B cell (primary cell): ENCODE data around the gene HMBS. TPM values are rescaled to one million over a fixed set of nuclear protein-coding genes. Genes with fewer than 3 reads are reported as not detected.

Experiments
- ATAC-seq: fragments of 200-7000 bp; cut with Tn5 transposase; one replicate; pipeline ENCODE4 v1.10.0; 2021; ENCODE audit warnings: low read depth, mild to moderate bottlenecking, moderate number of reproducible peaks, moderate library complexity
- CTCF ChIA-PET: fragments of 350-600 bp; sonication (Branson Sonifier 250); formaldehyde crosslinking; loops from one replicate; lab custom pipeline; 2021; ENCODE audit warnings: antibody characterized with exemption, inconsistent platforms; lab: Charles Lee
- POLR2A ChIA-PET: fragments of 350-600 bp; sonication (Branson Sonifier 250); formaldehyde crosslinking; loops from one replicate; lab custom pipeline; 2021; ENCODE audit warnings: antibody characterized with exemption; lab: Charles Lee
- DNase-seq: peaks from one replicate; pipeline ENCODE4 v3.0.0; 2013
- H2AFZ ChIP-seq: 2 replicates; pipeline ENCODE4 v1.6.1; 2012; ENCODE audit warnings: mild to moderate bottlenecking, low read depth, low read length; ENCODE audit not compliant: insufficient read depth, poor library complexity, severe bottlenecking
- H3K27ac ChIP-seq, 2 donors: 1 replicate in 1 of 2; 2 replicates in 1 of 2; pipeline ENCODE4 v1.5.1; 2012 to 2013; ENCODE audit warnings: low read length in 2 of 2, mild to moderate bottlenecking in 2 of 2, moderate library complexity in 1 of 2
- H3K27me3 ChIP-seq, 4 experiments: fragments of 200-600 bp in 1 of 4; sonication (generic) in 1 of 4; replicated peaks in 1 of 4; 1 replicate in 2 of 4; 2 replicates in 2 of 4; pipeline versions ENCODE4 v1.6.1 to v1.7.0; 2013 to 2016; ENCODE audit warnings: low read length in 3 of 4, mild to moderate bottlenecking in 2 of 4, mixed read lengths in 1 of 4, moderate library complexity in 1 of 4; ENCODE audit not compliant: insufficient read depth in 4 of 4, control insufficient read depth in 3 of 4; ENCODE audit errors: control extremely low read depth in 1 of 4
- H3K36me3 ChIP-seq, 2 experiments: replicated peaks in 1 of 2; 1 replicate in 1 of 2; 2 replicates in 1 of 2; pipeline versions ENCODE4 v1.6.1 to v1.7.1; 2013; ENCODE audit warnings: low read length in 1 of 2; ENCODE audit not compliant: insufficient read depth in 2 of 2, control insufficient read depth in 1 of 2; ENCODE audit errors: control extremely low read depth in 1 of 2, extremely low read depth in 1 of 2
- H3K4me1 ChIP-seq, 2 donors: fragments of 200-600 bp in 1 of 2; sonication (generic) in 1 of 2; 1 replicate in 1 of 2; 2 replicates in 1 of 2; pipeline versions ENCODE4 v1.5.1 to v1.6.1; 2013 to 2017; ENCODE audit warnings: low read length in 2 of 2; ENCODE audit not compliant: control insufficient read depth in 2 of 2, insufficient read depth in 2 of 2
- H3K4me2 ChIP-seq: replicated peaks from 2 replicates; pipeline ENCODE3; 2012; ENCODE audit warnings: mild to moderate bottlenecking, low read depth, low read length; ENCODE audit not compliant: poor library complexity, severe bottlenecking
- H3K4me3 ChIP-seq, 5 experiments: fragments of 200-600 bp in 1 of 5; sonication (generic) in 1 of 5; 1 replicate in 3 of 5; 2 replicates in 2 of 5; pipeline versions ENCODE4 v1.5.1 to v1.7.0; 2011 to 2016; ENCODE audit warnings: low read length in 4 of 5, mild to moderate bottlenecking in 4 of 5, low read depth in 2 of 5, control low read depth in 1 of 5, moderate library complexity in 1 of 5; ENCODE audit not compliant: insufficient read depth in 1 of 5; ENCODE audit errors: control extremely low read depth in 1 of 5, extremely low read depth in 1 of 5
- H3K79me2 ChIP-seq: fragments of 200-600 bp; sonication (generic); one replicate; pipeline ENCODE4 v1.6.0; 2016; ENCODE audit warnings: low read length; ENCODE audit not compliant: control insufficient read depth, insufficient read depth
- H3K9ac ChIP-seq: fragments of 200-600 bp; sonication (generic); 2 replicates; pipeline ENCODE4 v1.6.1; 2017; ENCODE audit warnings: mild to moderate bottlenecking, low read length, moderate library complexity
- H3K9me3 ChIP-seq, 3 donors: one replicate each; pipeline versions ENCODE4 v1.6.1 to v1.7.1; 2013; ENCODE audit warnings: low read length in 2 of 3; ENCODE audit not compliant: control insufficient read depth in 2 of 3, insufficient read depth in 1 of 3; ENCODE audit errors: control extremely low read depth in 1 of 3
- H4K20me1 ChIP-seq: 2 replicates; pipeline ENCODE4 v1.6.0; 2012; ENCODE audit warnings: mild to moderate bottlenecking, low read length; ENCODE audit not compliant: insufficient read depth, control insufficient read depth, poor library complexity, severe bottlenecking
- H3K27ac Mint-ChIP-seq: one replicate; pipeline ENCODE4 v1.8.0; 2021; ENCODE audit warnings: mixed read lengths
- H3K27me3 Mint-ChIP-seq: one replicate; pipeline ENCODE4 v1.8.0; 2021; ENCODE audit warnings: mixed read lengths
- H3K4me1 Mint-ChIP-seq: one replicate; pipeline ENCODE4 v1.8.0; 2021; ENCODE audit warnings: mixed read lengths
- H3K4me3 Mint-ChIP-seq: one replicate; pipeline ENCODE4 v1.8.0; 2021; ENCODE audit warnings: mixed read lengths
- H3K9me3 Mint-ChIP-seq: one replicate; pipeline ENCODE4 v1.8.0; 2022; ENCODE audit warnings: mixed read lengths; ENCODE audit not compliant: insufficient read depth
- EZH2 ChIP-seq: IDR thresholded peaks from 2 replicates; pipeline ENCODE4 v1.6.1; 2012; ENCODE audit warnings: borderline replicate concordance, low read depth, mild to moderate bottlenecking, moderate library complexity, low read length; ENCODE audit not compliant: insufficient read depth, poor library complexity, severe bottlenecking
- WGBS: methylation state at CpG from one replicate; pipeline ENCODE4 v1.1.5; 2013; ENCODE audit warnings: missing lambda C conversion rate; ENCODE audit not compliant: insufficient coverage; 5-methylcytosine and 5-hydroxymethylcytosine counted together
- intact Hi-C: fragments of 100-400 bp; cut with micrococcal nuclease; formaldehyde crosslinking; loops from one replicate; pipeline ENCODE4 v1.10.0; 2022
- polyA plus RNA-seq: library from polyadenylated mRNA; depleted of rRNA; stranded (reverse); fragments of >200 nt; gene quantifications from 2 replicates; pipeline ENCODE4 v1.2.3, GENCODE V29; 2012
- total RNA-seq, 2 donors: library from RNA; stranded (reverse); fragments of 120-200 nt in 1 of 2; gene quantifications; 1 replicate in 1 of 2; 2 replicates in 1 of 2; pipeline versions ENCODE4 v1.2.3 to v1.2.4, GENCODE V29; 2013 to 2022
- TF ChIP-seq, protein P1 (sequence below): fragments of 200-600 bp; IDR thresholded peaks from one replicate; pipeline ENCODE4 v1.8.0; 2022; ENCODE audit warnings: antibody characterized with exemption, mild to moderate bottlenecking

HMBS gene
- total and polyA plus RNA-seq, 2 donors (not counting 1 experiment from before 2014, with no cell fraction given), result 7.6 to 17.7 TPM

DNA sequence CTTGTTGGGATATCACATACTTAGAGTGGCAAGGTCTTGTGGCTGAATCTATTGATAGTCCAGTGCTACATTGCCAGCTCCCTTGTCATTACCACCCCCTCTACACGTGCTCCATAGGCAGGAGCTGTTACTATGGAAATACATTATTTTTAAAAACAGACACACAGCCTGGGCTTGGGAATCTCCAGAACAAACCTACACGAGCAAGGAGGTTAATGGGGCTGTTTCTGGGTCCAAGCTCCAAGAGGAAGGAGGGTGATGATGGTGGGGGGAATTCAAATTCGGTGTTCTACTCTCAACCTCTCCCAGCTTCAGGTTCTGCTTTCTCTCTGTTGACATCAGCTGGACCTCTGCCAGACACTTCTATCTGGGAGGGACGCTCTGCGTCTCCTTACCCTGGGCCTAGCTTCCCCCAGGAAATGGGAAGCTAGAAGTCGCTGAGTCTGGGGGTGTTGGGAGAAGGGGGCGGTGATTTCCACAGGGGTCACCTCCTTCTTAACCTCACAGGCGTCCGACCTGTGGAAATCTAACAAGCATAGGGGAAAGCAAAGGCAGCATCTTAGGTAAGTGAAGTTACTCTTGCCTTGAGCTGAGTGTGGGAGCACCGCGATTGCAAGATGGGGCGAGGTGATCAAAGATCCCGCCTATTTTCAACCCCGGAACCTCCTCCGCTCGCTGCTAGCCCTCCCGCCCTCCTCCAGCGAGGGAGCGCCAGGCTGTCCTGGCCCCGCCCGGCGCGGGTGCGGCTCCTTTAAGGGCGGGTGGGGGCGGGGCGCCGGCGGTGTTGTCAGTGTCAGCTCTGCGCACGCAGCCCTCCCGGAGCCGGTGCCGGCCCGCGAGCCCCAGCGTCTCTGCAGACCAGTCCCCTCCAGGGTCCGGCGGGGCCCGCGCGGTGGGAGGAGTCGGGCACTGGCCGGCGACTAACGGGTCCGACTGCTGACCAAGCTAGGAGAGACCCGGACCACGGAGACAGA lies 22.2 kb downstream of the HMBS start, which contains the start of gene C2CD2L:
Gene C2CD2L, plus strand, starts transcription at position 781 of the 974 bp plus-strand sequence. CDS start 398 bp downstream, outside the sequence.
- Mint-ChIP-seq H3K27me3 (no peaks in the 10 kb centered on the region), H3K4me1 (peaks cover 46% of the 10 kb centered on the region), H3K27ac (peak within 1 kb of the TSS; percentile 93), H3K4me3 (peak within 1 kb of the TSS; percentile 93), H3K9me3 (no peaks in the 10 kb centered on the region)
- WGBS, result under 1% methylated on average over 40 of the region's 49 CpGs
- ATAC-seq, result peak; percentile 94
- peak within 1 kb of the TSS; percentile 90 for H3K4me2 ChIP-seq
- POLR2A ChIA-PET, result interaction anchor here (0.5 to 2.2 kb wide), 7 partner anchors 9 to 228 kb away, joined by 3 to 16 read pairs (median 7); partner anchors contain the start of genes HINFP, HMBS and VPS11
- CTCF ChIA-PET, result interaction anchor here (0.9 to 1.6 kb wide), 8 partner anchors 10 to 216 kb away, joined by 3 to 10 read pairs (median 5); partner anchors contain the start of genes CBL and VPS11
- no peaks in the 10 kb centered on the region for H3K27me3 ChIP-seq
- H3K9ac ChIP-seq, result peak within 1 kb of the TSS; percentile 82
- peak within 1 kb of the TSS; percentile 48 to 86 (median 72) for H3K4me3 ChIP-seq
- peaks cover 26% of the 10 kb centered on the region for H3K79me2 ChIP-seq
- peak within 1 kb of the TSS; percentile 94 for H2AFZ ChIP-seq
- peak within 1 kb of the TSS; percentile 37 to 73 for H3K27ac ChIP-seq
- H3K4me1 ChIP-seq, result peaks cover 24 to 39% of the 10 kb centered on the region in 2 donors
- H3K9me3 ChIP-seq, result no peaks in the 10 kb centered on the region
- H3K36me3 ChIP-seq, result peaks cover 0 to 8% of the 10 kb centered on the region in 2 experiments
- peaks cover 6% of the 10 kb centered on the region for H4K20me1 ChIP-seq
- intact Hi-C loops, result loop anchor here (1.0 kb wide), 3 partner anchors 12 to 22 kb away; partner anchors contain the start of gene HINFP
- TF ChIP-seq, protein P1, sequence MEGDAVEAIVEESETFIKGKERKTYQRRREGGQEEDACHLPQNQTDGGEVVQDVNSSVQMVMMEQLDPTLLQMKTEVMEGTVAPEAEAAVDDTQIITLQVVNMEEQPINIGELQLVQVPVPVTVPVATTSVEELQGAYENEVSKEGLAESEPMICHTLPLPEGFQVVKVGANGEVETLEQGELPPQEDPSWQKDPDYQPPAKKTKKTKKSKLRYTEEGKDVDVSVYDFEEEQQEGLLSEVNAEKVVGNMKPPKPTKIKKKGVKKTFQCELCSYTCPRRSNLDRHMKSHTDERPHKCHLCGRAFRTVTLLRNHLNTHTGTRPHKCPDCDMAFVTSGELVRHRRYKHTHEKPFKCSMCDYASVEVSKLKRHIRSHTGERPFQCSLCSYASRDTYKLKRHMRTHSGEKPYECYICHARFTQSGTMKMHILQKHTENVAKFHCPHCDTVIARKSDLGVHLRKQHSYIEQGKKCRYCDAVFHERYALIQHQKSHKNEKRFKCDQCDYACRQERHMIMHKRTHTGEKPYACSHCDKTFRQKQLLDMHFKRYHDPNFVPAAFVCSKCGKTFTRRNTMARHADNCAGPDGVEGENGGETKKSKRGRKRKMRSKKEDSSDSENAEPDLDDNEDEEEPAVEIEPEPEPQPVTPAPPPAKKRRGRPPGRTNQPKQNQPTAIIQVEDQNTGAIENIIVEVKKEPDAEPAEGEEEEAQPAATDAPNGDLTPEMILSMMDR, result no peak
- no peak for TF ChIP-seq EZH2
- DNase-seq, result peak; percentile 91
